ENCODE data around the gene AEBP2. TPM values are rescaled to one million over a fixed set of nuclear protein-coding genes. Genes with fewer than 3 reads are reported as not detected.

AEBP2 gene
- total and polyA plus RNA-seq, 2 of the 4 experiments (the other 2 are of a cell fraction) = 15.5 to 21.7 TPM

- no peak for ATAC-seq (ENCODE audit: low read depth)
- H4K20me1 ChIP-seq (ENCODE audit: insufficient read depth, low read length) = peaks cover 57% of the 10 kb centered on the region
Observed at GRCh38 chr12:19483727-19484126, 44.4 kb downstream of the AEBP2 start.

More at GRCh38 chr12:19483727-19484126, 44.4 kb downstream of the AEBP2 start:
- Histone ChIP-seq H4K8ac (ENCODE audit: low read depth in 2 of 2, low read length in 2 of 2) (no peak overlapping the region), H2BK120ac (ENCODE audit: low read depth, low read length) (no peak overlapping the region), H2AK5ac (ENCODE audit: low read depth, low read length) (no peak overlapping the region), H3K4me1 (ENCODE audit: control insufficient read depth, insufficient read depth, low read length) (peaks cover 3% of the 10 kb centered on the region), H3K27ac (ENCODE audit: insufficient read depth, low read length) (no peak overlapping the region), H4K5ac (ENCODE audit: low read depth, low read length) (no peak overlapping the region), H2AK9ac (replicated peaks; ENCODE audit: low read depth, low read length, poor library complexity) (no peak overlapping the region), H3K4ac (ENCODE audit: low read depth, low read length) (no peak overlapping the region), H3K4me3 (ENCODE audit: insufficient read depth, low read depth, low read length) (no peak overlapping the region), H3K9ac (ENCODE audit: low read depth, low read length) (no peak overlapping the region), H3K27me3 (ENCODE audit: control insufficient read depth, insufficient read depth, low read length) (no peaks in the 10 kb centered on the region), H2AFZ (replicated peaks; ENCODE audit: low read length, poor library complexity) (no peak overlapping the region), H2BK5ac (ENCODE audit: low read depth, low read length, poor library complexity, severe bottlenecking) (no peak overlapping the region), H3K36me3 (ENCODE audit: control insufficient read depth, insufficient read depth, low read length) (peaks cover 9% of the 10 kb centered on the region; the same call in 1 of the 2 replicates), H3K23ac (ENCODE audit: low read depth, low read length) (no peak overlapping the region), H4K91ac (ENCODE audit: insufficient read depth, low read depth, low read length) (no peak overlapping the region), H3K18ac (ENCODE audit: low read depth, low read length) (no peak overlapping the region), H3K9me3 (ENCODE audit: control insufficient read depth, insufficient read depth, low read length) (peaks cover 5% of the 10 kb centered on the region; the same call in 1 of the 2 replicates), H3K56ac (ENCODE audit: extremely low read depth, insufficient read depth, low read length) (no peak overlapping the region), H2BK15ac (ENCODE audit: low read depth, low read length) (no peak overlapping the region), H2BK20ac (ENCODE audit: low read depth, low read length) (no peak overlapping the region), H3K14ac (replicated peaks; ENCODE audit: low read depth, low read length) (no peak overlapping the region), H3K9me1 (ENCODE audit: insufficient read depth, low read length) (peaks cover 11% of the 10 kb centered on the region), H3K4me2 (ENCODE audit: low read depth, low read length) (no peak overlapping the region), H3K79me1 (ENCODE audit: low read depth in 1 of 2, low read length in 2 of 2) (peaks cover 42 to 68% of the 10 kb centered on the region in 2 experiments)
- BruUV-seq (replicated peaks) = no TSS peak
- intact Hi-C loops (cut with micrococcal nuclease) = no loop called here
- ChIA-PET POLR2A (ENCODE audit: unreplicated experiment) (no interaction called here), CTCF (no interaction called here)
- WGBS, 2 experiments (ENCODE audit: extremely low coverage in 2 of 2, insufficient read length in 1 of 2) = no CpG with 5 or more reads among the region's 4 CpGs
- TF ChIP-seq MAZ (IDR thresholded peaks at IDR 0.05; ENCODE audit: borderline replicate concordance, low read depth, low read length) = no peak
- TF ChIP-seq POLR2A (IDR thresholded peaks at IDR 0.05; ENCODE audit: low read depth, low read length) = no peak
- TF ChIP-seq, protein P1, sequence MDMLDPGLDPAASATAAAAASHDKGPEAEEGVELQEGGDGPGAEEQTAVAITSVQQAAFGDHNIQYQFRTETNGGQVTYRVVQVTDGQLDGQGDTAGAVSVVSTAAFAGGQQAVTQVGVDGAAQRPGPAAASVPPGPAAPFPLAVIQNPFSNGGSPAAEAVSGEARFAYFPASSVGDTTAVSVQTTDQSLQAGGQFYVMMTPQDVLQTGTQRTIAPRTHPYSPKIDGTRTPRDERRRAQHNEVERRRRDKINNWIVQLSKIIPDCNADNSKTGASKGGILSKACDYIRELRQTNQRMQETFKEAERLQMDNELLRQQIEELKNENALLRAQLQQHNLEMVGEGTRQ (IDR thresholded peaks at IDR 0.05; ENCODE audit: low read depth, low read length) = no peak
- TF ChIP-seq CEBPB (IDR thresholded peaks at IDR 0.05; ENCODE audit: low read depth, low read length) = no peak
- TF ChIP-seq MXI1 (IDR thresholded peaks at IDR 0.05; ENCODE audit: borderline replicate concordance, low read depth, low read length) = no peak
- no peak for TF ChIP-seq RAD21 (IDR thresholded peaks at IDR 0.05; ENCODE audit: low read length)
- TF ChIP-seq, protein P2, sequence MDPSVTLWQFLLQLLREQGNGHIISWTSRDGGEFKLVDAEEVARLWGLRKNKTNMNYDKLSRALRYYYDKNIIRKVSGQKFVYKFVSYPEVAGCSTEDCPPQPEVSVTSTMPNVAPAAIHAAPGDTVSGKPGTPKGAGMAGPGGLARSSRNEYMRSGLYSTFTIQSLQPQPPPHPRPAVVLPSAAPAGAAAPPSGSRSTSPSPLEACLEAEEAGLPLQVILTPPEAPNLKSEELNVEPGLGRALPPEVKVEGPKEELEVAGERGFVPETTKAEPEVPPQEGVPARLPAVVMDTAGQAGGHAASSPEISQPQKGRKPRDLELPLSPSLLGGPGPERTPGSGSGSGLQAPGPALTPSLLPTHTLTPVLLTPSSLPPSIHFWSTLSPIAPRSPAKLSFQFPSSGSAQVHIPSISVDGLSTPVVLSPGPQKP (IDR thresholded peaks at IDR 0.05; ENCODE audit: borderline replicate concordance, low read depth, low read length) = no peak
- no peak for TF ChIP-seq CHD1 (IDR thresholded peaks at IDR 0.05; ENCODE audit: low read depth, low read length)
- TF ChIP-seq MAFK (IDR thresholded peaks at IDR 0.05; ENCODE audit: low read depth, low read length) = no peak
- dilution Hi-C loops (cut with HindIII; ENCODE audit: low sequenced_read_pairs, unreplicated experiment) = no loop called here
- no peak for DNase-seq
- in situ Hi-C loops (cut with MboI; ENCODE audit: low sequenced_read_pairs) = no loop called here

Measured in IMR-90 (cell line).